Activated CD8-positive, alpha-beta memory T cell treated with anti-CD3 and anti-CD28 coated beads for 36 hours (primary cell): Measurements from ENCODE around the gene CDC20. TPM values are rescaled to one million over a fixed set of nuclear protein-coding genes. Genes with fewer than 3 reads are reported as not detected.

Experiments
- CTCF ChIA-PET: fragments of 350-600 bp; sonication (Branson Sonifier 250); formaldehyde crosslinking; loops from one replicate; lab custom pipeline; 2021; ENCODE audit warnings: antibody characterized with exemption; lab: Charles Lee
- POLR2A ChIA-PET: fragments of 350-600 bp; sonication (Branson Sonifier 250); formaldehyde crosslinking; loops from one replicate; lab custom pipeline; 2021; ENCODE audit warnings: antibody characterized with exemption; lab: Charles Lee
- total RNA-seq, 2 experiments: library from RNA; stranded (reverse); gene quantifications; one replicate each; pipeline ENCODE4 v1.2.3, GENCODE V29; 2021

Gene CDC20
- 100 to 1,000 TPM; 141 to 148 TPM for total RNA-seq

DNA sequence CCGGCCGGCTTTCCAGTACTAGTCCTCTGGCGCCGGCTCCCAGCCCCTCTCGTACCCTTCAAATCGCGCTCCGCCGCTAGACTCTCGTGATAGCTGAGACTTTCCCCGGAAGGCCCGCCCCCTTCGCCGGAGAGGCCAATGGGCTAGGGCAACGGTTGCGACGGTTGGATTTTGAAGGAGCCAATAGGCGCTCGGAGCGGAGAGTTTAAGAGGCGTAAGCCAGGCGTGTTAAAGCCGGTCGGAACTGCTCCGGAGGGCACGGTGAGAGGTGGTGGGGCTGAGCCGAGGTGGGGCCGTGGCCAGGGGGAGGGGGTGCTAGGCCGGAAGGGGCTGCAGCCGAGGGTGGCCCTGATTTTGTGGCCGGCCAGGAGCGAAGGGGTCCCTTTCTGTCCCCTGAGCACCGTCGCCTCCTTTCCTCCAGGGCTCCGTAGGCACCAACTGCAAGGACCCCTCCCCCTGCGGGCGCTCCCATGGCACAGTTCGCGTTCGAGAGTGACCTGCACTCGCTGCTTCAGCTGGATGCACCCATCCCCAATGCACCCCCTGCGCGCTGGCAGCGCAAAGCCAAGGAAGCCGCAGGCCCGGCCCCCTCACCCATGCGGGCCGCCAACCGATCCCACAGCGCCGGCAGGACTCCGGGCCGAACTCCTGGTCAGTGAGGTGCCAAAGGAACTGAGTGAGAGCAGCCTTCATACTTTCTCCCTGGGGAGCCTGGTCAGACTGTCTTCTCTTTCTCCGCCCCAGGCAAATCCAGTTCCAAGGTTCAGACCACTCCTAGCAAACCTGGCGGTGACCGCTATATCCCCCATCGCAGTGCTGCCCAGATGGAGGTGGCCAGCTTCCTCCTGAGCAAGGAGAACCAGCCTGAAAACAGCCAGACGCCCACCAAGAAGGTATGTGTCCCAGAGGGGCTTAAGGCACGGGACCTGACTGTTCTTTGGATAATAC is at the start of gene CDC20:
Gene CDC20 (plus strand): TSS at position 236 of the 948 bp plus-strand sequence. CDS start 235 bp downstream, at position 471.
- POLR2A ChIA-PET, result interaction anchor here (0.8 to 1.6 kb wide), 4 partner anchors 9 to 132 kb away, joined by 3 to 16 read pairs (median 3); partner anchors contain the start of genes ELOVL1 and HYI
- CTCF ChIA-PET, result interaction anchor here (1.1 to 1.5 kb wide), 3 partner anchors 9 to 132 kb away, joined by 3 to 4 read pairs (median 4); partner anchors contain the start of gene ELOVL1

DNA sequence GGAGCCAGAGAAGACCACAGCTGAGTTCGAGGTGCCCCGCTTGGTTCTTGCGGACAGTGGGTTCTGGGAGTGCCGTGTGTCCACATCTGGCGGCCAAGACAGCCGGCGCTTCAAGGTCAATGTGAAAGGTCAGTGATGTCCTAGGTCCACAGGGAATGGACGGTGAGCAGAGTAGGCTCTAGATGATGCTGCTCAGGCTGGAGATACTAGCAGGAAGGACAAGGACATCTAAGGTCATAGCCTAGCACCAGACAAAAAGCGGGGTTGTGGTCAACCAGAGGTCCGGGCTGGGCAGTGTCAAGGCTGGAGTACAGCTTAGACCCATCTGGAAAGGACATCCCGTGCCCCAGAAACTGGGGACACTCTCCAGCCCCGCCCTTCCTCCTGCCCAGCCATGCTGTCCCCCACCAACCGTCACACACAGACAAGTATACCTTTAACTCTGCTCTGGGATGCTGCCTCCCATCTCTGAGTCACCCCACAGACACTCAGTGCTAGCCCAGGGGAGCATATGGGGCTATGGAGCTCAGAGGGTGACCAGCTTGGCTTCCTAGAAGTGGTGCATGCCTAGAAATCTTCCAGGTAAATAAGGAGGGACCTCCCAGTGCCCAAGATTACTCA is 49.3 kb upstream of the CDC20 start:
- ChIA-PET POLR2A (no interaction called here), CTCF (no interaction called here)

DNA sequence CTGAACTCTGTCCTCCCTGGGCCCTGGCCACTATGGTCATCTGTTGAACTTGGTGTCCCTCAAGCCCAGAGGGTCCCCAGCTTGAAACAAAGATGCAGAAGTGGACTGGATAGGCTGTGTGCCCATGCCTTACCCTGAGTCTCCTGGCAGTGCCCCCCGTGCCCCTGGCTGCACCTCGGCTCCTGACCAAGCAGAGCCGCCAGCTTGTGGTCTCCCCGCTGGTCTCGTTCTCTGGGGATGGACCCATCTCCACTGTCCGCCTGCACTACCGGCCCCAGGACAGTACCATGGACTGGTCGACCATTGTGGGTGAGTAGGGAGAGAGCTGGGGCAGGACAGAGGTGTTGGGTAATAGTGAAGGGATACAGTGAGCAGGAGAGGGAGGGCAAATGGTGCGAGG is 47.3 kb upstream of the CDC20 start:
- ChIA-PET POLR2A (no interaction called here), CTCF (no interaction called here)

DNA sequence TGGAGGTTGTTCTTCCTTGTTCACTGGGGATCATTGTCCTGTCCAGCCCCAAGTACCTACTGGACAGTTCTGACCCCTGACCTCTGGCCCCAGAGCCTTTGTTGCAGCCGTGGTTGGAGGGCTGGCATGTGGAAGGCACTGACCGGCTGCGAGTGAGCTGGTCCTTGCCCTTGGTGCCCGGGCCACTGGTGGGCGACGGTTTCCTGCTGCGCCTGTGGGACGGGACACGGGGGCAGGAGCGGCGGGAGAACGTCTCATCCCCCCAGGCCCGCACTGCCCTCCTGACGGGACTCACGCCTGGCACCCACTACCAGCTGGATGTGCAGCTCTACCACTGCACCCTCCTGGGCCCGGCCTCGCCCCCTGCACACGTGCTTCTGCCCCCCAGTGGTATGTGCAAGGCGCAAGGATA is 46.6 kb upstream of the CDC20 start:
- POLR2A ChIA-PET, result no interaction called here
- CTCF ChIA-PET, result no interaction called here

DNA sequence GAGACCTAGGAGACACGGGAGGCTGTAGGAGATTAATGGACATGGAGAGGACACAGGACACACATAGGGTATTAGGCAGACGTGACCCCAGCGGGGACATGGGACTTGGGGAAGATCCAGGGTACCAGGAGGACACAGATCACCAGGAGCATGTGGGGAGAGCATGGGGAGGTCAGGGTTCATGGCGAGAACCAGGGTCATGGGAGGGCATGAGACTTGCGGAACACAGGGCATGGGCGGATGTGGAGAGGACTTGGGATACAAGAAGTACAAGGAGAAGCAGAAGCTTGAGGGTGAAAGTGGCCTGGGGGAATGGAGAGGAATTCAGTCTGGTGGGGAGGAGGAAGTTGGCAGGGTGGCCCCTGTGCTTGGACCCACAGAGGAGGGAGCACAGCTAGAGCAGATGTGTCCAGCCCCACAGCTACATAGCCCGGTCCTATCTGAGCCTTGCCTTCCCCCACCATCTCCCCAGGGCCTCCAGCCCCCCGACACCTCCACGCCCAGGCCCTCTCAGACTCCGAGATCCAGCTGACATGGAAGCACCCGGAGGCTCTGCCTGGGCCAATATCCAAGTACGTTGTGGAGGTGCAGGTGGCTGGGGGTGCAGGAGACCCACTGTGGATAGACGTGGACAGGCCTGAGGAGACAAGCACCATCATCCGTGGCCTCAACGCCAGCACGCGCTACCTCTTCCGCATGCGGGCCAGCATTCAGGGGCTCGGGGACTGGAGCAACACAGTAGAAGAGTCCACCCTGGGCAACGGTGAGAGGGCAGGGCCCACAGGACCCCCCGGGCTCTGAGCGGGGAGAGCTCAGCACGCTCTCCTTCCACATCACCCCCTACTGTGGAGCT is 45.9 kb upstream of the CDC20 start:
- ChIA-PET POLR2A (no interaction called here), CTCF (no interaction called here)

DNA sequence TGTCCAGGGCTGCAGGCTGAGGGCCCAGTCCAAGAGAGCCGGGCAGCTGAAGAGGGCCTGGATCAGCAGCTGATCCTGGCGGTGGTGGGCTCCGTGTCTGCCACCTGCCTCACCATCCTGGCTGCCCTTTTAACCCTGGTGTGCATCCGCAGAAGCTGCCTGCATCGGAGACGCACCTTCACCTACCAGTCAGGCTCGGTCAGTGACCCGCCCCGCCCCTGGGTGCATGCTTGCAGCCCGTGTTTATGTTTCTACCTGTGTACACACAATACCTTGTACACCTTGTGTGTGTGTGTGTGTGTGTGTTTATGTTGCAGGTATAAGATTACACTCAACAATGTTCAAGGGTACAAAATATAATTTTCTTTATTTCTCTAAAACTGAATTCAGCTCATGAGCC is 45.0 kb upstream of the CDC20 start:
- CTCF ChIA-PET, result no interaction called here
- POLR2A ChIA-PET, result no interaction called here

DNA sequence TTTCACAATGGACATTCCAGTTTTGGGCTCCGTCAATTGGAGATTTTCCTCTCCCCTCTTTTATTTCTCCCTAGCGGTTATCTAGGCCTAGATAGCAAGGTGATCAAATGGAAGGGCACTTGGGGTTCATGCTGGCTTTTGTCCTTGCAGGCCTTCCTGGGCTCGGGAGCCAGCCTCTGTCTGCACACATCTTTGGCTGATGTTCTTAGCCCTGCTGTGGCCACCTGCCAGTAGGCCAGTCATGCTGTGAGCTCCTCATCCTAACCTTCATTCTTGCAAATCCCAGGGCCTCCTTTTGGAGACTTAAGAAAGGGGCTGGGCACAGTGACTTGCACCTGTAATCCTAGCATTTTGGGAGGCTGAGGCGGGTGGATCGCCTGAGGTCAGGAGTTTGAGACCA is 44.5 kb upstream of the CDC20 start:
- POLR2A ChIA-PET, result no interaction called here
- CTCF ChIA-PET, result no interaction called here

DNA sequence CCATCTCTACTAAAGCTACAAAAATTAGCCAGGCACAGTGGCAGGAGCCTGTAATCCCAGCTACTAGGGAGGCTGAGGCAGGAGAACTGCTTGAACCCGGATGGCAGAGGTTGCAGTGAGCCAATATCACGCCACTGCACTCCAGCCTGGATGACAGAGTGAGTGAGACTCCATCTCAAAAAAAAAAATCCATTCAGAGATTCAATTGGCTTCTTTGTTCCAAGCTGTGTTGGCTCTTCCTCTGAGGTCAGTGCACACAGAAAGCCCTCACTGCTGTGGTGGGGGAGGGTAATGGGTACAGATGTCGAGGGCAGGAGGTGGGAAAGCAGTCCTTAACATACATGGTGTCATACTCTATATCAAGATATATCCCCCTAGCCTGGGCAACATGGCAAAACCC is 43.3 kb upstream of the CDC20 start:
- ChIA-PET POLR2A (no interaction called here), CTCF (no interaction called here)

DNA sequence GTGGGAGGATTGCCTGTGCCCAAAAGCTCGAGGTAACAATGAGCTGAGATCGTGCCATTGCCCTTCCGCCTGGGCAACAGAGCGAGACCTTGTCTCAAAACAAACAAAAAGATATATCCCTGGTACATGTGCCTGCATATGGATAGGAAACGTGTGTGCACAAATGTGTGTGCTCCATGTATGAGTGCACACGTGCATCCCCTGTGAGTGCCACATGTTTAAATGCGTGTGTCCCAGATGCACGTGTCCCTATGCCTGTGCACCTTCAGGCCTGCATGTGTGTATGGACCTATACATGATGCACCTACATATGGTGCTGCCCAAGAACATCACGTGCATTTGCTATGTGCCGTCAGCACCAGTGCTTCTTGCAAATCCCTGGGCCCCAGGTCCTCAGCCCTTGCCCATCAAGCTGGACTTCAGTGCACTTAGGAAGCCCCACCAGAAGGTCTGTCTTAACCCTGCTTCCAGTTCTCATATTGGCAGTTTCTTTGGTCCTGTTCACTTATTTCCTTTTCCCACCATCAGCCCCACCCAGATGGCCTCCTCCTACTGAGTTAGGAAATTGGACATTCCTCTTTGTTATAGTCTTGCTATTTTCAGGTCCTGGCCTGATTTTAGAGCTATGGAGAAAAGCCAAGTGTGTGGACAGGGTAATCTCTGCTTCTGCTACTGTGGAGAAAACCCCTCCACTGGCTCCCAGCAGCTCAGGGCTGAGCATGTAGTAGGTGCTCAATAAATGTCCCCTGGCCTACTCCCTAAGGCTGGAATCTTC is 42.6 kb upstream of the CDC20 start:
- POLR2A ChIA-PET, result no interaction called here

DNA sequence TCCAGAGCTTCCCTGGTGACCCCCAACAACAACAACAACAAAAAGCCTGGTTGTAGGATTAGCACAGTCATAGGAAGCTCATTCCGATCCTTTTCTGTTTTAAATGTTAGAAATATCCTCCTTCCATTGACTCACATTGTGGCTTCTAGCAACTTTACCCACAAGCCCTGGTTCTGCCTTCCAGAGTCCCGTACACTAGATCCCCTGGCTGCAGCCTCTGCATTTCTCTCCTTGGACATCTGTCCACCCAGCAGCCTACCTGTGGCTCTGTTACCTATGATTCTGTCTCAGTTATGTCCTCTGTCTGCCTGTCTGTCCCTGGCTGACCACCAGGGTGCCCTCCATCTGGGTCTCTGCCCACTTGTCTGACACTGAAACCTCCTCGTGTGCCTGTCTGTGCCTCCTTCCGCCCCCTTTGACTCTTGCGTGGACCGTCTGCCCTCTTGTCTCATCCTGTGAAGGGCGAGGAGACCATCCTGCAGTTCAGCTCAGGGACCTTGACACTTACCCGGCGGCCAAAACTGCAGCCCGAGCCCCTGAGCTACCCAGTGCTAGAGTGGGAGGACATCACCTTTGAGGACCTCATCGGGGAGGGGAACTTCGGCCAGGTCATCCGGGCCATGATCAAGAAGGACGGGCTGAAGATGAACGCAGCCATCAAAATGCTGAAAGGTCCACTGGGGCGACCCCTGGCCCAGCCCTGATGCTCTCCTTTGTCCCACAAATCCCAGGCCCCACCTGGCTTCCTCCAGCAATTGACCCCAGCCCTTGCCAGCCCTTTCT is 41.9 kb upstream of the CDC20 start:
- ChIA-PET POLR2A (no interaction called here), CTCF (no interaction called here)

More for the DNA sequence above, 42.6 kb upstream of the CDC20 start:
- CTCF ChIA-PET, result no interaction called here

DNA sequence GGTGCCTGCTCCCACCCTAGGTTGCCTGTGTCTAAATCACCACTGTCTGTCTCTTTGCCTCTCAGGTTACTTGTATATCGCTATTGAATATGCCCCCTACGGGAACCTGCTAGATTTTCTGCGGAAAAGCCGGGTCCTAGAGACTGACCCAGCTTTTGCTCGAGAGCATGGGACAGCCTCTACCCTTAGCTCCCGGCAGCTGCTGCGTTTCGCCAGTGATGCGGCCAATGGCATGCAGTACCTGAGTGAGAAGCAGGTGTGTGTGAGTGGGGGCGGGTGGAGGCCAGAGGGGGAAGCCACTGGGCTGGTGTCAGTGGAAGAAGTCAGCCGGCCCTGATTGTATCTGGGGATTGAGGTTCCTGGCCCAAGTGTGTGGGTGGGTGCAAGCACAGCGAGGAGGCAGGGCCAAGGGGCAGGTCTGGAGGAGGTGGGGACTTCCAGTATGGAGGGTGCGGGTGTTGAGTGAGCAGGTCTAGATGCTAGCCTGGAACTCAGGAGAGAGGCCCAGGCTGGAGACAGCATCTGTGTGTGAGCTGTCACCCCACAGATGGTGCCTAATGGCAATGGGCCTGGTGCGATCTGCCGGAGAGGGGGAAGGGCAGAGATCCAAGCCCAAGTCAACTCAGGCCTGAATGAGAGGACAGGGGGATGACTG is 40.8 kb upstream of the CDC20 start:
- ChIA-PET POLR2A (no interaction called here), CTCF (no interaction called here)

DNA sequence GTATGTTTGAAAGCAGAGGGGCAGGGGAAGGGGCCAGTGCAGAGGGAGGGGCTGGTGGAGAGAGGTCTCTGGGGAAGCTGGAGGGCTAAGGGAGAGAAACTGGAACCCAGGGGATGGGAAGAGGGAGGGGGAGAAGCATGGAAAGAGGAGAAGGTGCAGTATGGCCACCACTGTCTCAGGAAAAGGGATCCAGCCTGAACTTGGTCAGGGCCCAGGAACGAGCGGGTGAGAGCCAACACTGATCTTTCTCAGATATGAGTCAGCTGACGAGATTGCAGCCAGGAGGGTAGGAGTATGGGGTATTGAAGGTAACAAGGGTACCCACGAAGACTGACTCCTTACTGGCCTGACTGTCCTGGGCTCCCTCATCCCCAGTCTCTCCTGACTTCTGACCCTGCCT is 40.0 kb upstream of the CDC20 start:
- CTCF ChIA-PET, result no interaction called here

DNA sequence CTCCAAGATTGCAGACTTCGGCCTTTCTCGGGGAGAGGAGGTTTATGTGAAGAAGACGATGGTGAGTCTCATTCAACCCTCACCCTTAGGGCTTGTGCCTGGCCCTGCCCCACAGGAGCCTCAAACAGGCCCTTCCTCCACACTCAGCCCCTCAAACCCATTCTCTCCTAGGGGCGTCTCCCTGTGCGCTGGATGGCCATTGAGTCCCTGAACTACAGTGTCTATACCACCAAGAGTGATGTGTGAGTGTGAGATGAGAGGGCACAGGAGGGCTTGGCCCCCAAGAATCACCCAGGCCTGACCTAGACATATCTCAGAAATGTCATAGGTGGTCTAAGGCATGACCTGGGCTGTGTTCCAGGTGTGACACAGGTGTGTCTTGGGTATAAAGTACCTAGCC is 39.5 kb upstream of the CDC20 start:
- POLR2A ChIA-PET, result no interaction called here
- CTCF ChIA-PET, result no interaction called here

More for the DNA sequence above, 40.0 kb upstream of the CDC20 start:
- POLR2A ChIA-PET, result no interaction called here

DNA sequence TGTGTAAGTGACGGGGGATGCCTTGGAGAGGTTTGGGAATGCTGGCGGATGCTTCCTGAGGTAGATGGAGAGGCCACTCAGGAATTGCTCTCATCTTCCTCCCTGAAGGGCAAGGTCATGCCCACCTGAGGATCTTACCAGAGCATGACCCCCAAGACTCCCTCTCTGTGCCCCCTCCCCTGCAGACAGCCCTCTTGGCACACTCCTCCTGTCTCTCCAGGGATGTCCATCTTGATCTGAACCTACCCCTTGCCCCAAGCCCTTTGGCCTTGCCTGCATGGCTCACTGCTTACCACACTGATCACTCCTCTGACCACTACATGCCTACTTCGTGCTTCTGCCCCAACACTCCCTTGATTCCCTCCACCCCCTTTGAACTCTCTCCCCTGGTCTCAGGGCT is 39.0 kb upstream of the CDC20 start:
- ChIA-PET CTCF (no interaction called here), POLR2A (no interaction called here)

DNA sequence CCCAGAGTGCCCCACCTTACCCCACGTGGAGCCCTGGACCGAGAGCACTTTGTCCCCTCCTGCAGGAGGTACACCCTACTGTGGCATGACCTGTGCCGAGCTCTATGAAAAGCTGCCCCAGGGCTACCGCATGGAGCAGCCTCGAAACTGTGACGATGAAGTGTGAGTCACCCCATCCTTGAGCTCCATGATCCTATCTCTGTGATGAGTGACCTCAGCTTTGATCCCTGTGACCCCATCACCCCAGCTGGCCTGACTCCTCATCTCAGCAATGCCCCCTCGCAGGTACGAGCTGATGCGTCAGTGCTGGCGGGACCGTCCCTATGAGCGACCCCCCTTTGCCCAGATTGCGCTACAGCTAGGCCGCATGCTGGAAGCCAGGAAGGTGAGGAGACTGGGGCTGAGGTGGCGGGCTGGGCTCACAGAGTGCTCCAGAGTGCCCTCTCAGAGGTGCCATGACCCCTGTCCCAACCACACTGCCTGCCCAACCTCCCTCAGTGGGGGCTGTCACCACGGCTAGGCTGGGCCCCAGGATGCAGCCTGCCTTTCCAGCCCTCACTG is 37.4 kb upstream of the CDC20 start:
- POLR2A ChIA-PET, result no interaction called here
- CTCF ChIA-PET, result no interaction called here

DNA sequence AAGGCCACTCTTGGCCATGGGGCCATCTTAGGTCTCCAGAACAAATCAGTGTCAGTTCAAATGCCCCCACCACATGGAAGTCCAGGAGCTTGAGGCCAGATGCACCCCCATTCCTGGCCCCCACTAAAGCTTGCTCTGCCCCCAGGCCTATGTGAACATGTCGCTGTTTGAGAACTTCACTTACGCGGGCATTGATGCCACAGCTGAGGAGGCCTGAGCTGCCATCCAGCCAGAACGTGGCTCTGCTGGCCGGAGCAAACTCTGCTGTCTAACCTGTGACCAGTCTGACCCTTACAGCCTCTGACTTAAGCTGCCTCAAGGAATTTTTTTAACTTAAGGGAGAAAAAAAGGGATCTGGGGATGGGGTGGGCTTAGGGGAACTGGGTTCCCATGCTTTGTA is 36.3 kb upstream of the CDC20 start:
- ChIA-PET POLR2A (no interaction called here), CTCF (no interaction called here)

DNA sequence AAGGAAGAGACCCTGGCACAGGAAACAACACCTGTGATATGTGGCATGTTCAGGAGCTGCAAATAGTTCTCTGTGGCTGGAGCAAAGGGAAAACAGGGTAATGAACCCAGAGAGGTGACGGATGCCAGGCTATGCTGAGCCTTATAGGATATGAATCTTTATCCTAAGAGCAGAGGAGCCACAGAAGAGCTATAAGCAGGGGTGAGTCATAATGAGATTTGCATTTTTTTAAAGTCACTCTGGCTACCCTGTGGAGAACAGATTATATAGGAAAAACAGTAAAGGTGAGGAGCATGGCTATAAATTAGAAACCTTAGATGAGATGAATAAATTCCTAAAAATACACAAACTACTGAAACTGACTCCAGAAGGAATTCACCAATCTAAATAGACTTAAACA is 34.0 kb upstream of the CDC20 start:
- CTCF ChIA-PET, result no interaction called here
- POLR2A ChIA-PET, result no interaction called here

DNA sequence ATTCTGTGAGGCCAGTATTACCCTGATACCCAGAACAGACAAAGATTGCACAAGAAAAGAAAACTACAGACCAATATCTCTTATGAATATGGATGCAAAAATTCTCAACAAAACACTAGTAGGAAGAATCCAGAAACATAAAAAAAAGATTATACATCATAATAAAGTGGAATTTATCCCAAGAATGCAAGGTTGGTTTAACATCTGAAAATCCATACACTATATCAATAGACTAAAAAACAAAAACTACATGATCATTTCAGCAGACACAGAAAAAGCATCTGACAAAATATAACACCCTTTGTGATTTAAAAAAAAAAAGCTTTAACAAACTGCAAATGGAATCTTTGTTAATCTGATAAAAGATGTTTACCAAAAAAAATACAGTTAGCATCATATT is 33.4 kb upstream of the CDC20 start:
- CTCF ChIA-PET, result no interaction called here
- POLR2A ChIA-PET, result no interaction called here
